ENCODE data around the gene TMEM236.

Gene TMEM236

GRCh38 chr10:17820943-17821342, 68.9 kb downstream of the TMEM236 start:
- DNase-seq (ENCODE audit: low spot score): no peak

GRCh38 chr10:17821893-17822292, 69.9 kb downstream of the TMEM236 start:
- no peak for DNase-seq (ENCODE audit: low spot score)

- DNase-seq (ENCODE audit: low spot score): no peak
Observed at GRCh38 chr10:17831341-17831740, 79.3 kb downstream of the TMEM236 start.

- DNase-seq (ENCODE audit: low spot score): no peak
Observed at GRCh38 chr10:17831896-17832295, 79.9 kb downstream of the TMEM236 start.

GRCh38 chr10:17833656-17834055, 81.7 kb downstream of the TMEM236 start:
- DNase-seq (ENCODE audit: low spot score): no peak

GRCh38 chr10:17835688-17836087, 83.7 kb downstream of the TMEM236 start:
- no peak for DNase-seq (ENCODE audit: low spot score)

GRCh38 chr10:17836942-17837341, 84.9 kb downstream of the TMEM236 start:
- DNase-seq (ENCODE audit: low spot score): no peak

GRCh38 chr10:17838080-17838648, 86.2 kb downstream of the TMEM236 start:
- no peak for DNase-seq (ENCODE audit: low spot score)

GRCh38 chr10:17841050-17841449, 89.0 kb downstream of the TMEM236 start:
- DNase-seq (ENCODE audit: low spot score): no peak

- no peak for DNase-seq (ENCODE audit: low spot score)
Observed at GRCh38 chr10:17842641-17843040, 90.6 kb downstream of the TMEM236 start.

GRCh38 chr10:17847585-17848296, 95.7 kb downstream of the TMEM236 start:
- no peak for DNase-seq (ENCODE audit: low spot score)

- DNase-seq (ENCODE audit: low spot score): no peak
Observed at GRCh38 chr10:17848646-17849045, 96.6 kb downstream of the TMEM236 start.

Data from HuH-7.5 (cell line).